GM19099 (cell line): ENCODE results near the gene PTGES.

Experiments used
- POLR2A ChIP-seq: IDR thresholded peaks from 3 replicates; pipeline ENCODE4 v1.6.1; 2011; ENCODE audit warnings: low read depth; ENCODE audit not compliant: insufficient read length; ENCODE audit errors: extremely low read depth

PTGES gene

DNA sequence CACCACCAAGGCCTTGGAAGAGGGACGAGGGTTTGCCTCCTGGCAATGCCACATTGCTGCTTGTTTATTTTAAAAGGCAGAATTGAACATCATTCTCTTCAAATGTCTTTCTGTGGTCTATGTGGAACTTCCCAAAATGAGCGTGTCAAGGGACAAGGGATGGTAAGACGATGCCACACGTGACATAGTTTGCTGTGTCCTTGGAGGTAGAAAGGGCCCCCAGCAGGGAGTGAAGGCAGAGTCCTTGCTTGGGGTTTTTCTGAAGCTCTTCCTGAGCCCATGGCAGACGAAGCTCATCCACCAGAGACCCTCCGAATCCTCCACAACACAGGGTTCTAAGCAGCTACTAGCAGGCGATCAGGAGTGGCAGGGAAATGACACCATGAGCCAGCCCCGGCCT lies 59.1 kb downstream of the PTGES start:
- no peak for TF ChIP-seq POLR2A

DNA sequence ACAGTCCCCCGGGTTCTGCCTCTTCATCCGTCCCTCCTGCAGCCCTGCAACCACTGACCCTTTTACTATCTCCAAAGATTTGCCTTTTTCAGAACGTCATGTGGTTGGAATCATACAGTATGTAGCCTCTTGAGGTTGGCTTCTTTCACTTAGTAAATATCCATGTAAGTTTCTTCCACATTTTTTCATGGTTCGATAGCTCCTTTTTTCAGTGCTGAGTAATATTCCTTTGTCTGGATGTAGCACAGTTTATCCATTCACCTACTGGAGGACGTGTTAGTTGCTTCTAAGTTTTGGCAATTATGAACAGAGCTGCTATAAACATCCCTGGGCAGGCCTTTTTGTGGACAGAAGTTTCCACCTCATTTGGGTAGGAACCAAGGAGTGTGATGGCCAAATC lies 60.3 kb downstream of the PTGES start:
- no peak for TF ChIP-seq POLR2A
